Occipital lobe (tissue), 2 donors: Measurements from ENCODE around the gene SPDYE4. TPM values are rescaled to one million over a fixed set of nuclear protein-coding genes. Genes with fewer than 3 reads are reported as not detected.

Experiments
- DNase-seq: peaks from one replicate; lab custom pipeline; 2025; lab: John Stamatoyannopoulos, UW
- total RNA-seq: library from RNA; depleted of rRNA; stranded (reverse); fragments of >200 nt; gene quantifications from one replicate; pipeline ENCODE4 v1.2.3, GENCODE V29; 2014

Gene SPDYE4
- total RNA-seq, 1 donor from 2014 or later: not detected

DNA sequence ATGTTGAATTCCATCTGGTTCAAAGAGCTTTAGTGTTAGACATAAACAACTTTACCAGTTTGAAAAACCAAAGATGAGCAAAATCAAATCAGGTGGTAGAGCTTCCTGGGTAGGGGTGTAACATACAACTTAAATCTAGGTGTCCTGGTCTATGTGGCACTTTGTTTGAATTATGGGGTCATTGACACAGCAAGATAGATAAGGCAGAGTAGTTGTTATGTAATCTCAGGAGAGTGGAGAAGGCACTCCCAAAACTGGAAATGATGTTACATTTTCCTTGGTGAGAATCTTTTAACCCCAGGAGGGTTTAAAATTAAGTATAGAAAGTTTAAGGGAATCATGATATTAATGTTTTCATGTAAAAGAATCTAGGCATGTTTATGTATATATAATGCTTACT, 45.6 kb downstream of the SPDYE4 start:
- no peak for DNase-seq

DNA sequence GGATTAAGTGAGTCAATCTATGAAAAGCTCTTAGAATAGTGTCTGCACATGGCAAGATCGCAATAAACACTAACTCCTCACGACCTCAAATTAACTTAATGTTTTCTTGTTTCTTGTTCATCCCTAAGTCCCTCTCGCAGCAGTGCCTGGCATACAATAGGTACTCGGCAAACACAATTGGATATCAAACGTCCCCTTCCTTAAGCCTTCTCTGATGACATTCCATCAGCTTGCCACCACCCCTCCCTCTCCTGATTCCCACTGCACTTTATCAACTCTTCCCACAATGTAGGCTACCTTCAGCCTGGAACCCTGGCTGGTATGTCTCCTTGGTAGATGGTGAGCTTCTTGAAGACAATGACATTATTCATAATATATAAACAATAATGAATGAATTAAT, 47.1 kb downstream of the SPDYE4 start:
- DNase-seq: no peak

DNA sequence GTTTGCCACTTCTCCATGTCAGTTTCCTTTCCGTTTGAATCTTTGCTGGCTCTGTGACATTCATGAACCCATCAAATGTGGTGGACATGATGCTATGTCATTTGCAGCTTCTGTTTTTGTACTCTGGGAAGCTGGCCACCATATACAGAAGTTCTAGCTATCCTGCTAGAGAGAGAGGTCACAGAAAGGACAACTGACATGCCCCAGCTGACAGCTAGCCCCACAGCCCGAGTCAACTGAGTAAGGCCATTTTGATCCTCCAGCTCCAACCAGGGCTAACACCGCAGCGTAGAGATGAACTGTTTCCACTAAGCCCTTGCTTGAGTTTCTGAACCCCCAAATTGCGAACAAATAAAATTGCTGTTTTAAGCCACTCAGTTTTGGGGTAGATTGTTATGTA, 47.5 kb downstream of the SPDYE4 start:
- no peak for DNase-seq

DNA sequence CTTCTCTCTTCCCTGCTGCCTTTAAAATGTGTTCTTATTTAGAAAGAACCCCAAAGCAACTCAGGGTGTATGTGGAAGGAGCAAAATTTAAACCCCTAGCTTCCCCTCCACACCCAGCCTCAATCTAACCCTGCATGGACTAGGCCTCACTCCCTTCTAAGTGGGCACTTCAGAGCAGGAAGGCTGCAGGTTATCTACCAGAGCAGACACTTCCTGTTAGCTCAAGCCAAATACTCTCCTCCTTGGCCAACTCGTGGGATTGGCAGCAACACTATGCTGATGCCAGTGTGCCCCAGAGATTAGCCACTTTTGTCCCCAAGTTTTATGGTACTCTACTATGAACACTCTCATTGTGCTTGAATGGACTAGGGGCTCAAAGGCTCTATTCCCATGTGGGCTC, 49.3 kb downstream of the SPDYE4 start:
- DNase-seq: no peak

DNA sequence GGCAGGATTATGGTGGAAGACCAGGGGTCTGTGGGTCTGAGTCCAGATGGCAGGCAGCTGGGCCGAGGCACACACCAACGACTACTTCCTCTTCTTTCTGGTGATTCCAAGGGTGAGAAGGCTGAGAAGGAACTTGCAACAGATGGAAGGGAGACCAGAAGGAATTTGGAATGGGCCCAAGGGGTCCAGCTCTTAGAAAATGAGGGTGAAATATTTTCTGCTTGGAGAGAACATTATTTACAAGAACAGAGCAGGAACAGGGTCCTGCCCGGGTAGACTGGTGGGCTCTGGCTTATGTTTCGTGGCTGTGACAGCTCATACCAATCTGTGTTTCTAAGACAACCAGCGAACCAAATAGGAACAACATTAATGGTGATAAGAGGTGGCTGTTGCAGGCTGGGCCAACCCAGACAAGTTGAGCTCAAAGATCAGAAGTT, 50.3 kb downstream of the SPDYE4 start:
- no peak for DNase-seq

- DNase-seq: no peak
Observed at GRCh38 chr17:8707332-8708024, 50.9 kb downstream of the SPDYE4 start.

GRCh38 chr17:8706431-8706830, 51.9 kb downstream of the SPDYE4 start:
- DNase-seq: no peak

DNA sequence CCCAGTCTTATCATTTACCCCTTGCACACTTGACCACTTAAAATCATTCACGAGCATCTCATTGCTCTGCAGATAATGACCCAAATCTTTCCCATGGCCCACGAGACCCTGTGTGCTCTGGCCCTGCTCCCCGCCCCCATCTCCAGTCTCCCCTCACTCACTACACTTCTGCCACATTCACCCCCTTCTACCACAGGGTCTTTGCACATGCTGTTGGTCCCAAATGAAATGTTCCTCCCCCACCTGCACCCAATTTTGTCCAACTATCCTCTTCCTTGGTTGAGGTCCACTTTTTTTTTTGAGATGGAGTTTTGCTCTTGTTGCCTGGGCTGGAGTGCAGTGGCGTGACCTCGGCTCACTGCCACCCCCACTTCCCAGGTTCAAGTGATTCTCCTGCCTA, 52.9 kb downstream of the SPDYE4 start:
- no peak for DNase-seq

- no peak for DNase-seq
Observed at GRCh38 chr17:8703001-8703400, 55.3 kb downstream of the SPDYE4 start.

GRCh38 chr17:8701754-8702153, 56.6 kb downstream of the SPDYE4 start:
- DNase-seq: no peak

GRCh38 chr17:8701221-8701620, 57.1 kb downstream of the SPDYE4 start:
- DNase-seq: no peak

Other genes starting within 250 kb of the SPDYE4 start
- 142 TPM for gene MYH10, start 127.8 kb downstream of the SPDYE4 start, total RNA-seq
- not detected for gene CCDC42, start 13.7 kb downstream of the SPDYE4 start, total RNA-seq
- 0.16 TPM for gene MFSD6L, start 40.8 kb upstream of the SPDYE4 start, total RNA-seq
- 0.47 TPM for gene PIK3R6, start 109.1 kb upstream of the SPDYE4 start, total RNA-seq
- gene PIK3R5, start 207.2 kb upstream of the SPDYE4 start, total RNA-seq: 0.62 TPM